ENCODE measurements around the gene DIP2C. TPM values are rescaled to one million over a fixed set of nuclear protein-coding genes. Genes with fewer than 3 reads are reported as not detected.

The DIP2C gene
- total RNA-seq, 4 donors from 2014 or later, result 10.5 to 40.5 (median 19.5) TPM

DNA sequence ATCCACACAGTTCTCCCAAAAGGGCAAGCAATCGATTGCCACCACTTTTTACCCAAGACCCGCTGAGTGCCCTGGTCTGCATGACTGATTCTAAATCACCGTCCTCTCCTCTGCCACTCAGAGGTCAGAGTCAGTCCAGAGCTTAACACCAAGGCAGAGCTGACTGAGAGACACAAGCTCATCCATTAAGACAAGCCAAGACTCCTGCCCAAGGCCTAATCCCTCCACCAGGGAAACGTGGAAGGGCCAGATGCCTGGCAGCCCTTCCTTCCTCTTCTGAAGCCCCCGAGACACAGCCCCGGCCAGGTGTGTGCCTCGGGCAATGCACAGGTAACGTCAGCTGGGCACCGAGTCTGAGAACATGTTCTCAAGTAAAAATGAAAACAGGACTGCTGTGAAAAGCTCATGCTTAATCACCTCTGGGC, 51.7 kb downstream of the DIP2C start:
- no peaks in the 10 kb centered on the region for H3K4me1 ChIP-seq
- H3K27ac ChIP-seq, result no peak overlapping the region
- no peaks in the 10 kb centered on the region for H3K27me3 ChIP-seq
- H3K4me3 ChIP-seq, result no peak overlapping the region
- intact Hi-C loops (cut with DNase I; ENCODE audit: low total_unique reads), result no loop called here
- H3K9me3 ChIP-seq, result no peaks in the 10 kb centered on the region
- TF ChIP-seq POLR2A (IDR thresholded peaks at IDR 0.05), result no peak
- TF ChIP-seq, protein P1, sequence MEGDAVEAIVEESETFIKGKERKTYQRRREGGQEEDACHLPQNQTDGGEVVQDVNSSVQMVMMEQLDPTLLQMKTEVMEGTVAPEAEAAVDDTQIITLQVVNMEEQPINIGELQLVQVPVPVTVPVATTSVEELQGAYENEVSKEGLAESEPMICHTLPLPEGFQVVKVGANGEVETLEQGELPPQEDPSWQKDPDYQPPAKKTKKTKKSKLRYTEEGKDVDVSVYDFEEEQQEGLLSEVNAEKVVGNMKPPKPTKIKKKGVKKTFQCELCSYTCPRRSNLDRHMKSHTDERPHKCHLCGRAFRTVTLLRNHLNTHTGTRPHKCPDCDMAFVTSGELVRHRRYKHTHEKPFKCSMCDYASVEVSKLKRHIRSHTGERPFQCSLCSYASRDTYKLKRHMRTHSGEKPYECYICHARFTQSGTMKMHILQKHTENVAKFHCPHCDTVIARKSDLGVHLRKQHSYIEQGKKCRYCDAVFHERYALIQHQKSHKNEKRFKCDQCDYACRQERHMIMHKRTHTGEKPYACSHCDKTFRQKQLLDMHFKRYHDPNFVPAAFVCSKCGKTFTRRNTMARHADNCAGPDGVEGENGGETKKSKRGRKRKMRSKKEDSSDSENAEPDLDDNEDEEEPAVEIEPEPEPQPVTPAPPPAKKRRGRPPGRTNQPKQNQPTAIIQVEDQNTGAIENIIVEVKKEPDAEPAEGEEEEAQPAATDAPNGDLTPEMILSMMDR (IDR thresholded peaks at IDR 0.05), result no peak
- H3K36me3 ChIP-seq, result no peaks in the 10 kb centered on the region
- no peak for DNase-seq

DNA sequence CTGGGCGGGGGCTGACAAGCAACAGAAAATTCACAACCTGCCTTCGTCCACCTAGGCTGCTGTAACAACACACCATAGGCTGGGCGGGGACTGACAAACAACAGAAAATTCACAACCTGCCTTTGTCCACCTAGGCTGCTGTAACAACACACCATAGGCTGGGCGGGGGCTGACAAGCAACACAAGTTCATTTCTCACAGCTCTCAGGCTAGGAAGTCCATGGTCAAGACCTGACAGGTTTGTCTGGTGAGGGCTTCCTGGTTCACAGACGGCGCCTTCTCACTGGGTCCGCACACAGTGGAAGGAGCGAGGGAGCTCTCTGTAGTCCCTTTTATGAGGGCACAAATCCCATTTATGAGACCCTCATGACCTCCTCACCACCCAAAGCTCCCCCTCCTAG, 52.2 kb downstream of the DIP2C start:
- Histone ChIP-seq H3K27ac (no peak overlapping the region), H3K9me3 (no peaks in the 10 kb centered on the region), H3K27me3 (no peaks in the 10 kb centered on the region), H3K4me1 (no peaks in the 10 kb centered on the region), H3K4me3 (no peak overlapping the region), H3K36me3 (no peaks in the 10 kb centered on the region)
- TF ChIP-seq POLR2A (IDR thresholded peaks at IDR 0.05), result no peak
- TF ChIP-seq, protein P1 (IDR thresholded peaks at IDR 0.05), result no peak
- no peak for DNase-seq
- intact Hi-C loops (cut with DNase I; ENCODE audit: low total_unique reads), result no loop called here

DNA sequence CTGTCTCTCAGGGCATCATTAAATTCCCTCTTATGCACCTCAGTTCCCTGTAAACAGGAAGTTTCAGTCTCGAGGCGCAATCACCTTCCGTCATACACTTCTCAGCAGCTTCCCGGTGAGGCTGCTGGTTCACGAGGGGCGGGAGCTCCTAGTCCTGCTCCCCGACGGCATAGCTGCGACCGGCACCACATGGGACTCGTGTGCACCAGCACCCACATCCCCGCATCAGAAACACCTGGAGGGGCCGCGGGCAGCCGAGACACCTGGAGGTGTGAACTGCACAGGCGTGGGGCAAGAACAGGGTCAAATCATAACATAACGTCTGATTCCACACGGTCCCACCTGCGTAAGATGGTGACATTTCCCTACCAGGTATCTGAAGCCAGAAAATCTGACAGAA, 52.7 kb downstream of the DIP2C start:
- no peak for TF ChIP-seq POLR2A (IDR thresholded peaks at IDR 0.05)
- TF ChIP-seq, protein P1 (IDR thresholded peaks at IDR 0.05), result no peak
- Histone ChIP-seq H3K36me3 (no peaks in the 10 kb centered on the region), H3K27me3 (no peaks in the 10 kb centered on the region), H3K9me3 (no peaks in the 10 kb centered on the region), H3K27ac (no peak overlapping the region), H3K4me3 (no peak overlapping the region), H3K4me1 (no peaks in the 10 kb centered on the region)
- no peak for DNase-seq
- intact Hi-C loops (cut with DNase I; ENCODE audit: low total_unique reads), result no loop called here

DNA sequence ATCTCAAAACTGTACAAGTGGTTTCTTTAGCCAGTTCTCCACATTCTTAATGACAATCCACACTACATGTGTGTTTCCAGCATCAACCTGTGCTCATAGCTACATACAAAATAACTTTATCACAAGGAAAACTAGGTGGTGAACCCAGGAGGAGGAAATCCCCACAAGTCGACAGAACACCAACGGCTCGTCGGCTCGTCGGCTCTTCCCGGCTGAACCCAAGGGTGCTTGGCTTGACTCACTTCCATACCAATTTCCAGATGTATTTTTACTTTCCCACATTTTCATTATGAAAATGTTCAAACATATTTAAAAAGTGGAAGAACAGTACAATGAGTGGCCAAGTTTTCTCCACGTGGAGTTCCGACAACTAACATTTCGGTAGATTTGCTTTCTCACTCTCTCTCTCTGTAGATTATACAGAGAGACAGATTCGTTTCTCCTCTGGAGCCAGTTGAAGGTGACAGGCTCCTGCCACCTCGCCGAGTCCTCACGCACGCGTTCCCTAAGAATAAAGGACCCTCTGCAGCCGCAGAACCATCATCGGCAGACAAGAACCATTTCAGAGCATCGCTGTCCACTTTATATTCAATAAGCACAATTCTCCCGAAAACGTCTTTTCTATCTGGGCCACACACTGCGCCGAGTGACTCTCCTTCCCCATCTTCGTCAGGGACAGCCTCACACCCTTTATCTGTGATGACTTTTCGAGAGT, 53.3 kb downstream of the DIP2C start:
- Histone ChIP-seq H3K4me1 (no peaks in the 10 kb centered on the region), H3K27me3 (no peaks in the 10 kb centered on the region), H3K9me3 (no peaks in the 10 kb centered on the region), H3K36me3 (no peaks in the 10 kb centered on the region), H3K27ac (no peak overlapping the region), H3K4me3 (no peak overlapping the region)
- TF ChIP-seq, protein P1 (IDR thresholded peaks at IDR 0.05), result no peak
- no peak for TF ChIP-seq POLR2A (IDR thresholded peaks at IDR 0.05)
- intact Hi-C loops (cut with DNase I; ENCODE audit: low total_unique reads), result no loop called here
- DNase-seq, result no peak

DNA sequence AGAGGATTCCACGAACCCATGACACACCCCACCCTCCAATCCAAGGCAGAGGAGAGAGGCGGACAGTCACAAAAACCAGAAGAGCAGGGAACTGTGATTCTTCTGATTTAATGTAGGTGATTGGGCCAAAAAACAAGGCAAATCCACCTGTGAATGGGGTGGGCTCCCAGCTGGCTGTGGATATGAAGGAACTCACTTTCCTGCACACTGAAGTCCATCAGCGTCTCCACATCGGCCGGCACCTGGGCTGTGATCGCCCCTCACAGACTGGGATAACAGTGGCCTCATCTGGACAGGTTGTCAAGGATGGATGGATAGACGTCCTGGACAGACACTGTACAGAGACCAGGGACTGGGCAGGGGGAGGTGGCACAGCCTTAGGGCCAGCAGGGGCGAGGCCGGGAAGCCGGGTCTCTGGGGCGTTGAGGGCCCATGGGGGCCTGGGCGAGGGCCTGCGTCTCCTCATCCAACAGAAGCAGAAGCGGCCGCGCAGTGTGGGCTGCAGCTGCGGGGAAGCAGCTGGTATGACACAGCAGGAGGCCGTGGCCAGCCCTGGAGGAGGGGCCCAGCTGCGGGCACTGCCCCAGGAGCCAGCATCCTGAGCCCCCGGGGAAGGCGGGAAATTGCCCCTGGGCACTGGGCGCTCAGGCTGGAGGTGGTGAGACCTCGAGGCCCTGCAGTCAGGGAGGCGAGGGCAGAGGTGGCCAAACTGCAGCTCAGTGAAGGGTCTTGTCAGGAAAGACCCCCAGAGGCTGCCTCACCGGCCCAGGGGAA, 54.2 kb downstream of the DIP2C start:
- Histone ChIP-seq H3K36me3 (no peaks in the 10 kb centered on the region), H3K9me3 (no peaks in the 10 kb centered on the region), H3K27ac (no peak overlapping the region), H3K27me3 (no peaks in the 10 kb centered on the region), H3K4me1 (no peaks in the 10 kb centered on the region), H3K4me3 (no peak overlapping the region)
- intact Hi-C loops (cut with DNase I; ENCODE audit: low total_unique reads), result no loop called here
- DNase-seq, result no peak
- TF ChIP-seq, protein P1 (IDR thresholded peaks at IDR 0.05), result no peak
- no peak for TF ChIP-seq POLR2A (IDR thresholded peaks at IDR 0.05)
